HPDE6-E6E7 (cell line): Measurements from ENCODE around the gene ABHD15.

Experiments
- DNase-seq: peaks from one replicate; pipeline ENCODE4 v3.0.0; 2011; ENCODE audit warnings: missing footprints; ENCODE audit errors: extremely low spot score

ABHD15 gene

GRCh38 chr17:29544066-29544465 is 22.8 kb downstream of the ABHD15 start:
- no peak for DNase-seq

DNA sequence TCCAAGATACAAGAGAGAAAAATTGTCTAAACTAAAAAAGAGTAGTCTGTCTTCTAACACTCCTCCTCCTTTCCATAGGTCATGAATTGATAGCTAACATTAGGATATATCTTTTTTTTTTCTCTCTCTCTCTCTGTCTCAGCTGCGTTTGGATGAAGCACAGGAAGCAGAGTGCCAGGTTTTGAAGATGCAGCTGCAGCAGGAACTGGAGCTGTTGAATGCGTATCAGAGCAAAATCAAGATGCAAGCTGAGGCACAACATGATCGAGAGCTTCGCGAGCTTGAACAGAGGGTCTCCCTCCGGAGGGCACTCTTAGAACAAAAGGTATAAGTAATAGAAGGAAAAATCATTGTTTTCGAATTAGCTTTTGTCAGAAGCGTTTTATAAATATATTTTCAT is 32.9 kb downstream of the ABHD15 start:
- DNase-seq = no peak

DNA sequence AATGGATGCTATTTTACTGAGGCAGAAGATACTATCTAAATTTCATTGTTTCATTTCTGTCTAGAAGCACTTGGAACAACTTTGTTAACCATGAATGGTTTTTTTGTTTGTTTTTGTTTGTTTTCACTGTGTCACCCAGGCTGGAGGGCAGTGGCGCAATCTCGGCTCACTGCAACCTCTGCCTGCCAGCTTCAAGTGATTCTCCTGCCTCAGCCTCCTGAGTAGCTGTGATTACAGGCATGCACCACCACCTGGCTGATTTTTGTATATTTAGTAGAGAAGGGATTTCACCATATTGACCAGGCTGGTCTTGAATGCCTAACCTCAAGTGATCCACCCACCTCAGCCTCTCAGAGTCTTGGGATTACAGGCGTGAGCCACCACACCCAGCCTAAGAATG is 40.5 kb downstream of the ABHD15 start:
- no peak for DNase-seq

- DNase-seq = no peak
Measured at GRCh38 chr17:29524692-29525091, 42.1 kb downstream of the ABHD15 start.

GRCh38 chr17:29518359-29518758 is 48.5 kb downstream of the ABHD15 start:
- no peak for DNase-seq

GRCh38 chr17:29514792-29515191 is 52.0 kb downstream of the ABHD15 start:
- no peak for DNase-seq

DNA sequence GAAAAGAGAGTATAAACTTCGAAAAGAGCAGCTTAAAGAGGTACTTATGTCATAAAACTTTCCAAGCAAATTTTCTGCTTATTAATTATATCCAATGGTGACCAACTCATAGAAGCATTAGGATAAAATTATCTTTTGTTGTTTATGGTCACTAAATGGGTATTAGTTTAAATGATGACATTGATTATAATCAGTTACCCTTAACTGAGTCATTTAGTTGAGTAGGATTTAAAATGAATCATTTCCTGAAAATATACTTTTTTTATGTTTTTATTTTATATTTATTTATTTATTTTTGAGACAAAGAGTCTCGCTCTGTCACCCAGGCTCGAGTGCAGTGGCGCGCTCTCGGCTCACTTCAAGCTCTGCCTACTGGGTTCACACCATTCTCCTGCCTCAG is 55.9 kb downstream of the ABHD15 start:
- no peak for DNase-seq
